Breast epithelium (tissue), 4 donors: ENCODE data around the gene NINJ2. TPM values are rescaled to one million over a fixed set of nuclear protein-coding genes. Genes with fewer than 3 reads are reported as not detected.
A peak's percentile ranks its signal among the peaks of the same experiment; 100 is the strongest.

Experiments
- DNase-seq, 2 donors: peaks; one replicate each; pipeline ENCODE4 v3.0.0-alpha.2; 2019; ENCODE audit warnings: low spot score in 2 of 2
- H3K27ac ChIP-seq, 2 donors: fragments of 200-600 bp; sonication (generic) in 1 of 2; one replicate each; pipeline ENCODE4 v1.5.1; 2016 to 2019; ENCODE audit warnings: mild to moderate bottlenecking in 1 of 2
- H3K27me3 ChIP-seq, 2 donors: fragments of 200-600 bp; sonication (generic) in 1 of 2; one replicate each; pipeline versions ENCODE4 v1.5.1 to v1.6.0; 2017 to 2019; ENCODE audit warnings: control low read depth in 1 of 2, mild to moderate bottlenecking in 1 of 2
- H3K36me3 ChIP-seq: fragments of 200-600 bp; one replicate; pipeline ENCODE4 v1.5.1; 2019
- H3K4me1 ChIP-seq, 2 donors: fragments of 200-600 bp; sonication (generic); one replicate each; pipeline ENCODE4 v1.5.1; 2016 to 2019; ENCODE audit warnings: control low read depth in 1 of 2
- H3K4me3 ChIP-seq, 3 donors: fragments of 200-600 bp; sonication (generic); 1 replicate in 2 of 3; 2 replicates in 1 of 3; pipeline ENCODE4 v1.5.1; 2016 to 2019; ENCODE audit warnings: mild to moderate bottlenecking in 3 of 3, moderate library complexity in 2 of 3
- H3K9me3 ChIP-seq, 2 donors: fragments of 200-600 bp; sonication (generic) in 1 of 2; one replicate each; pipeline ENCODE4 v1.5.1; 2016 to 2019; ENCODE audit warnings: control low read depth in 1 of 2
- CTCF ChIP-seq, 3 donors: fragments of 450-650 bp; IDR thresholded peaks; one replicate each; pipeline ENCODE4 v1.5.1; 2016 to 2017; ENCODE audit warnings: antibody characterized with exemption in 3 of 3, mild to moderate bottlenecking in 3 of 3, moderate library complexity in 3 of 3
- POLR2A ChIP-seq: fragments of 450-650 bp; IDR thresholded peaks from one replicate; pipeline ENCODE4 v1.6.1; 2016; ENCODE audit warnings: antibody characterized with exemption, mild to moderate bottlenecking, moderate library complexity
- POLR2AphosphoS5 ChIP-seq, 3 donors: sonication (generic); formaldehyde crosslinking; IDR thresholded peaks; one replicate each; pipeline ENCODE4 v1.6.1; 2017; ENCODE audit warnings: antibody characterized with exemption in 3 of 3
- intact Hi-C: fragments of 100-400 bp; cut with DNase I; formaldehyde crosslinking; loops from one replicate; pipeline ENCODE4 v1.15.1; 2023; ENCODE audit warnings: low total_unique reads
- total RNA-seq, 3 donors: library from RNA; depleted of rRNA; stranded (reverse); fragments of >200 nt; gene quantifications; one replicate each; pipeline ENCODE4 v1.1.0, GENCODE V29; 2016

Gene NINJ2
- total RNA-seq, 3 donors from 2014 or later, result 6.3 to 17.0 (median 6.9) TPM

- intact Hi-C loops, result no loop called here
- no peak for TF ChIP-seq POLR2A
- no peak overlapping the region for H3K4me3 ChIP-seq
- H3K36me3 ChIP-seq, result no peaks in the 10 kb centered on the region
- no peak for DNase-seq
- H3K27ac ChIP-seq, result no peak overlapping the region
- H3K4me1 ChIP-seq, result no peaks in the 10 kb centered on the region
- H3K9me3 ChIP-seq, result no peaks in the 10 kb centered on the region
- H3K27me3 ChIP-seq, result no peaks in the 10 kb centered on the region
Observed at GRCh38 chr12:613996-614395, 49.2 kb downstream of the NINJ2 start.

GRCh38 chr12:612886-613285 lies 50.4 kb downstream of the NINJ2 start:
- Histone ChIP-seq H3K4me3 (no peak overlapping the region), H3K36me3 (no peaks in the 10 kb centered on the region), H3K27me3 (no peaks in the 10 kb centered on the region), H3K27ac (no peak overlapping the region), H3K9me3 (no peaks in the 10 kb centered on the region), H3K4me1 (no peaks in the 10 kb centered on the region)
- no peak for DNase-seq
- no peak for TF ChIP-seq POLR2A
- TF ChIP-seq CTCF (IDR thresholded peaks at IDR 0.05), result no peak
- no peak for TF ChIP-seq POLR2AphosphoS5 (IDR thresholded peaks at IDR 0.05)
- intact Hi-C loops, result no loop called here

GRCh38 chr12:612293-612692 lies 51.0 kb downstream of the NINJ2 start:
- Histone ChIP-seq H3K27ac (no peak overlapping the region), H3K36me3 (no peaks in the 10 kb centered on the region)
- intact Hi-C loops, result no loop called here

GRCh38 chr12:611721-612120 lies 51.5 kb downstream of the NINJ2 start:
- no peaks in the 10 kb centered on the region for H3K27me3 ChIP-seq
- no peak for DNase-seq
- H3K4me3 ChIP-seq, result no peak overlapping the region
- no peaks in the 10 kb centered on the region for H3K4me1 ChIP-seq
- no peaks in the 10 kb centered on the region for H3K36me3 ChIP-seq
- no peaks in the 10 kb centered on the region for H3K9me3 ChIP-seq
- TF ChIP-seq CTCF (IDR thresholded peaks at IDR 0.05) (no peak), POLR2AphosphoS5 (IDR thresholded peaks at IDR 0.05) (no peak), POLR2A (no peak)
- H3K27ac ChIP-seq, result peak overlapping the region in 1 of 2 donors; percentile 13
- intact Hi-C loops, result no loop called here

More at GRCh38 chr12:612293-612692, 51.0 kb downstream of the NINJ2 start:
- Histone ChIP-seq H3K27me3 (no peaks in the 10 kb centered on the region), H3K9me3 (no peaks in the 10 kb centered on the region), H3K4me1 (no peaks in the 10 kb centered on the region), H3K4me3 (no peak overlapping the region)
- no peak for DNase-seq
- TF ChIP-seq POLR2A (no peak), CTCF (IDR thresholded peaks at IDR 0.05) (no peak), POLR2AphosphoS5 (IDR thresholded peaks at IDR 0.05) (no peak)

- Histone ChIP-seq H3K9me3 (no peaks in the 10 kb centered on the region), H3K4me1 (no peaks in the 10 kb centered on the region), H3K27me3 (no peaks in the 10 kb centered on the region), H3K4me3 (no peak overlapping the region), H3K27ac (peak overlapping the region in 1 of 2 donors; percentile 45), H3K36me3 (no peaks in the 10 kb centered on the region)
- no peak for TF ChIP-seq POLR2AphosphoS5 (IDR thresholded peaks at IDR 0.05)
- no peak for TF ChIP-seq CTCF (IDR thresholded peaks at IDR 0.05)
- no peak for TF ChIP-seq POLR2A
- DNase-seq, result no peak
- intact Hi-C loops, result no loop called here
Observed at GRCh38 chr12:608921-609320, 54.3 kb downstream of the NINJ2 start.

GRCh38 chr12:608413-608812 lies 54.8 kb downstream of the NINJ2 start:
- no peak for DNase-seq
- H3K9me3 ChIP-seq, result no peaks in the 10 kb centered on the region
- intact Hi-C loops, result no loop called here
- H3K36me3 ChIP-seq, result no peaks in the 10 kb centered on the region
- no peaks in the 10 kb centered on the region for H3K27me3 ChIP-seq
- H3K27ac ChIP-seq, result peak overlapping the region in 1 of 2 donors; percentile 45
- TF ChIP-seq POLR2A (no peak), POLR2AphosphoS5 (IDR thresholded peaks at IDR 0.05) (no peak), CTCF (IDR thresholded peaks at IDR 0.05) (no peak)
- no peaks in the 10 kb centered on the region for H3K4me1 ChIP-seq
- H3K4me3 ChIP-seq, result no peak overlapping the region
